ENCODE results near the gene DHTKD1. TPM values are rescaled to one million over a fixed set of nuclear protein-coding genes. Genes with fewer than 3 reads are reported as not detected.
A peak's percentile ranks its signal among the peaks of the same experiment; 100 is the strongest.
"Not testable (repeated sequence)": the region's sequence is repeated elsewhere in the genome, so short reads cannot be mapped to it uniquely, and the experiment has no call there.

DHTKD1 gene
- total RNA-seq, 1 donor from 2014 or later: 20.6 TPM

- Mint-ChIP-seq H3K4me1 (ENCODE audit: low read depth) (peaks cover 23% of the 10 kb centered on the region), H3K9me3 (no peaks in the 10 kb centered on the region), H3K27ac (peak within 1 kb of the TSS; percentile 96), H3K4me3 (ENCODE audit: low read depth) (peak within 1 kb of the TSS; percentile 99), H3K36me3 (ENCODE audit: low read depth) (peaks cover 18% of the 10 kb centered on the region), H3K27me3 (ENCODE audit: low read depth) (no peaks in the 10 kb centered on the region)
- intact Hi-C loops (cut with micrococcal nuclease): loop anchor here (1.0 kb wide), 4 partner anchors 25 to 152 kb away; partner anchors contain the start of genes DHTKD1, NUDT5 and SEC61A2
- peak; percentile 95 for DNase-seq (ENCODE audit: low spot score)
These were observed 25.7 kb upstream of the DHTKD1 start, which contains the start of gene UPF2 for GRCh38 chr10:12042797-12043651. Gene UPF2, minus strand, starts transcription at chr10:12042809. Its CDS starts 7,386 bp downstream, at chr10:12035423.

GRCh38 chr10:12045596-12045995 lies 23.2 kb upstream of the DHTKD1 start:
- no peak for DNase-seq (ENCODE audit: low spot score)
- intact Hi-C loops (cut with micrococcal nuclease): no loop called here
- no peak overlapping the region for H3K27ac Mint-ChIP-seq
- H3K4me3 Mint-ChIP-seq (ENCODE audit: low read depth): no peak overlapping the region
- H3K27me3 Mint-ChIP-seq (ENCODE audit: low read depth): no peaks in the 10 kb centered on the region
- peaks cover 16% of the 10 kb centered on the region for H3K4me1 Mint-ChIP-seq (ENCODE audit: low read depth)
- peaks cover 9% of the 10 kb centered on the region for H3K36me3 Mint-ChIP-seq (ENCODE audit: low read depth)
- no peaks in the 10 kb centered on the region for H3K9me3 Mint-ChIP-seq

- no peak for DNase-seq (ENCODE audit: low spot score)
- Mint-ChIP-seq H3K36me3 (ENCODE audit: low read depth) (no peaks in the 10 kb centered on the region), H3K4me1 (ENCODE audit: low read depth) (peaks cover 2% of the 10 kb centered on the region), H3K27me3 (ENCODE audit: low read depth) (no peaks in the 10 kb centered on the region), H3K27ac (no peak overlapping the region), H3K4me3 (ENCODE audit: low read depth) (no peak overlapping the region), H3K9me3 (no peaks in the 10 kb centered on the region)
- intact Hi-C loops (cut with micrococcal nuclease): no loop called here
These were observed 20.2 kb upstream of the DHTKD1 start for GRCh38 chr10:12048547-12048946.

- Mint-ChIP-seq H3K27ac (no peak overlapping the region), H3K4me3 (ENCODE audit: low read depth) (no peak overlapping the region)
These were observed 18.2 kb upstream of the DHTKD1 start for GRCh38 chr10:12050528-12050927.

GRCh38 chr10:12051241-12051640 lies 17.5 kb upstream of the DHTKD1 start:
- DNase-seq (ENCODE audit: low spot score): no peak
- no peak overlapping the region for H3K27ac Mint-ChIP-seq
- peaks cover 2% of the 10 kb centered on the region for H3K4me1 Mint-ChIP-seq (ENCODE audit: low read depth)
- no peaks in the 10 kb centered on the region for H3K27me3 Mint-ChIP-seq (ENCODE audit: low read depth)
- H3K9me3 Mint-ChIP-seq: no peaks in the 10 kb centered on the region
- no peaks in the 10 kb centered on the region for H3K36me3 Mint-ChIP-seq (ENCODE audit: low read depth)
- intact Hi-C loops (cut with micrococcal nuclease): no loop called here
- no peak overlapping the region for H3K4me3 Mint-ChIP-seq (ENCODE audit: low read depth)

More at GRCh38 chr10:12050528-12050927, 18.2 kb upstream of the DHTKD1 start:
- no peak for DNase-seq (ENCODE audit: low spot score)
- H3K9me3 Mint-ChIP-seq: no peaks in the 10 kb centered on the region
- intact Hi-C loops (cut with micrococcal nuclease): no loop called here
- H3K4me1 Mint-ChIP-seq (ENCODE audit: low read depth): peaks cover 2% of the 10 kb centered on the region
- no peaks in the 10 kb centered on the region for H3K27me3 Mint-ChIP-seq (ENCODE audit: low read depth)
- no peaks in the 10 kb centered on the region for H3K36me3 Mint-ChIP-seq (ENCODE audit: low read depth)

- intact Hi-C loops (cut with micrococcal nuclease): no loop called here
- no peaks in the 10 kb centered on the region for H3K9me3 Mint-ChIP-seq
- H3K27me3 Mint-ChIP-seq (ENCODE audit: low read depth): no peaks in the 10 kb centered on the region
- H3K27ac Mint-ChIP-seq: no peak overlapping the region
- H3K4me1 Mint-ChIP-seq (ENCODE audit: low read depth): no peaks in the 10 kb centered on the region
- DNase-seq (ENCODE audit: low spot score): no peak
- no peaks in the 10 kb centered on the region for H3K36me3 Mint-ChIP-seq (ENCODE audit: low read depth)
- no peak overlapping the region for H3K4me3 Mint-ChIP-seq (ENCODE audit: low read depth)
These were observed 13.0 kb upstream of the DHTKD1 start for GRCh38 chr10:12055732-12056131.

- Mint-ChIP-seq H3K27ac (no peak overlapping the region), H3K27me3 (ENCODE audit: low read depth) (peaks cover 1% of the 10 kb centered on the region), H3K4me1 (ENCODE audit: low read depth) (no peaks in the 10 kb centered on the region), H3K4me3 (ENCODE audit: low read depth) (no peak overlapping the region), H3K36me3 (ENCODE audit: low read depth) (no peaks in the 10 kb centered on the region), H3K9me3 (no peaks in the 10 kb centered on the region)
- DNase-seq (ENCODE audit: low spot score): no peak
- intact Hi-C loops (cut with micrococcal nuclease): no loop called here
These were observed 12.0 kb upstream of the DHTKD1 start for GRCh38 chr10:12056748-12057147.

- Mint-ChIP-seq H3K36me3 (ENCODE audit: low read depth) (no peaks in the 10 kb centered on the region), H3K4me1 (ENCODE audit: low read depth) (peaks cover 2% of the 10 kb centered on the region), H3K27ac (no peak overlapping the region), H3K4me3 (ENCODE audit: low read depth) (no peak overlapping the region), H3K9me3 (no peaks in the 10 kb centered on the region), H3K27me3 (ENCODE audit: low read depth) (peaks cover 3% of the 10 kb centered on the region)
- intact Hi-C loops (cut with micrococcal nuclease): no loop called here
- no peak for DNase-seq (ENCODE audit: low spot score)
These were observed 7.6 kb upstream of the DHTKD1 start for GRCh38 chr10:12061124-12061523.

GRCh38 chr10:12062754-12063482 lies 5.8 kb upstream of the DHTKD1 start:
- no peaks in the 10 kb centered on the region for H3K9me3 Mint-ChIP-seq
- H3K4me3 Mint-ChIP-seq (ENCODE audit: low read depth): no peak overlapping the region
- H3K4me1 Mint-ChIP-seq (ENCODE audit: low read depth): peaks cover 2% of the 10 kb centered on the region
- peaks cover 3% of the 10 kb centered on the region for H3K27me3 Mint-ChIP-seq (ENCODE audit: low read depth)
- intact Hi-C loops (cut with micrococcal nuclease): no loop called here
- H3K27ac Mint-ChIP-seq: no peak overlapping the region
- DNase-seq (ENCODE audit: low spot score): no peak
- H3K36me3 Mint-ChIP-seq (ENCODE audit: low read depth): no peaks in the 10 kb centered on the region

- intact Hi-C loops (cut with micrococcal nuclease): no loop called here
- peaks cover 3% of the 10 kb centered on the region for H3K27me3 Mint-ChIP-seq (ENCODE audit: low read depth)
- no peak overlapping the region for H3K27ac Mint-ChIP-seq
- H3K36me3 Mint-ChIP-seq (ENCODE audit: low read depth): no peaks in the 10 kb centered on the region
- no peak overlapping the region for H3K4me3 Mint-ChIP-seq (ENCODE audit: low read depth)
- no peak for DNase-seq (ENCODE audit: low spot score)
- H3K4me1 Mint-ChIP-seq (ENCODE audit: low read depth): peaks cover 5% of the 10 kb centered on the region
- no peaks in the 10 kb centered on the region for H3K9me3 Mint-ChIP-seq
These were observed 5.3 kb upstream of the DHTKD1 start for GRCh38 chr10:12063483-12063818.

- peaks cover 3% of the 10 kb centered on the region for H3K36me3 Mint-ChIP-seq (ENCODE audit: low read depth)
- H3K27me3 Mint-ChIP-seq (ENCODE audit: low read depth): peaks cover 2% of the 10 kb centered on the region
- no peak for DNase-seq (ENCODE audit: low spot score)
- H3K9me3 Mint-ChIP-seq: no peaks in the 10 kb centered on the region
- H3K4me1 Mint-ChIP-seq (ENCODE audit: low read depth): peaks cover 18% of the 10 kb centered on the region
- H3K4me3 Mint-ChIP-seq (ENCODE audit: low read depth): no peak overlapping the region
- intact Hi-C loops (cut with micrococcal nuclease): no loop called here
- H3K27ac Mint-ChIP-seq: no peak overlapping the region
These were observed 1.4 kb upstream of the DHTKD1 start for GRCh38 chr10:12067336-12067735.

- H3K27ac Mint-ChIP-seq; H3K9me3 Mint-ChIP-seq; H3K27me3 Mint-ChIP-seq (ENCODE audit: low read depth); intact Hi-C loops (cut with micrococcal nuclease); DNase-seq (ENCODE audit: low spot score); H3K36me3 Mint-ChIP-seq (ENCODE audit: low read depth); H3K4me3 Mint-ChIP-seq (ENCODE audit: low read depth): not testable (repeated sequence)
- H3K4me1 Mint-ChIP-seq (ENCODE audit: low read depth): peaks cover 17% of the 10 kb centered on the region
These were observed 2.7 kb downstream of the DHTKD1 start for GRCh38 chr10:12071441-12071840.

- no peak overlapping the region for H3K27ac Mint-ChIP-seq
- H3K27me3 Mint-ChIP-seq (ENCODE audit: low read depth): no peaks in the 10 kb centered on the region
- H3K4me1 Mint-ChIP-seq (ENCODE audit: low read depth): peaks cover 14% of the 10 kb centered on the region
- peaks cover 13% of the 10 kb centered on the region for H3K36me3 Mint-ChIP-seq (ENCODE audit: low read depth)
- intact Hi-C loops (cut with micrococcal nuclease): no loop called here
- H3K4me3 Mint-ChIP-seq (ENCODE audit: low read depth): no peak overlapping the region
- H3K9me3 Mint-ChIP-seq: no peaks in the 10 kb centered on the region
- no peak for DNase-seq (ENCODE audit: low spot score)
These were observed 4.8 kb downstream of the DHTKD1 start for GRCh38 chr10:12073526-12073925.
